Measurements from ENCODE around the gene LGALS8. TPM values are rescaled to one million over a fixed set of nuclear protein-coding genes. Genes with fewer than 3 reads are reported as not detected.

Gene LGALS8
- total and polyA plus RNA-seq, 2 of the 4 experiments (the other 2 are of a cell fraction), result 41.3 to 57.7 TPM

DNA sequence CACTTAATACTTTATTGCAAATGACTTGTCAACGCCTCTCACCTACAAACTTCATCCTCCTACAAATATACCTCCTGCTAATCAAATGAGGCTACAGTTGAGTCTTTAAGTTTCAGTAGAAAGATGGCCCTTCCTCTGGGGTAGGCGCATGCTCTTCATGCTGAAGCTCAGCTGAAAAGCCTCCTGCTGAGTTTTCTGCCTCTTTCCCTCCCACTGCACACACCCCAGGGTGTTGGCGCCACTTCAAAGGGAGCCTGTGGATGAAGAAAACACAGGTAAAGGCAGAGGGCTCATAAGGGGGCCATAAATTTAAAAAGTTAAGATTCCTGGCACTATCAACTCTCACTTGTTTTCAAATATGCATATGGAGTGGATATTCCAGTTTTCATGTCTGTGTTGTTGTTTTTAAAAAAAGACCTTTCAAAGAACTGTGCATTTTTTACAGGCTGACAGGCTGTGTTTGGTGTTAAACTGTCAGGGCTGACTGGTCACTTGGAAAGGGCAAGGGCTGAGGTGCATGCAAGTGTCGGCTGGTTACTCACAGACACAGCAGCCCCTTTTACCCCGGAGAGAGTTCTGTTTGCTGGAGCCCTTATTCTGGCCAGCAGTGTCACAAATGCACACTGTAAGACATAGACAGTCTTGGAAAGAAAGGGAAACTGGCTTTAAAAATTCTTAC is 42.9 kb upstream of the LGALS8 start:
- no peak for ATAC-seq (ENCODE audit: low read depth)
- H3K9me3 ChIP-seq (ENCODE audit: control insufficient read depth, insufficient read depth, low read length), result no peaks in the 10 kb centered on the region
- no peak overlapping the region for H2BK5ac ChIP-seq (ENCODE audit: low read depth, low read length, poor library complexity, severe bottlenecking)
- H3K27me3 ChIP-seq (ENCODE audit: control insufficient read depth, insufficient read depth, low read length), result no peaks in the 10 kb centered on the region; the same call in 1 of the 2 replicates
- H3K4me2 ChIP-seq (ENCODE audit: low read depth, low read length), result no peak overlapping the region
- no peak for TF ChIP-seq MXI1 (IDR thresholded peaks at IDR 0.05; ENCODE audit: borderline replicate concordance, low read depth, low read length)
- TF ChIP-seq BHLHE40 (IDR thresholded peaks at IDR 0.05; ENCODE audit: low read depth, low read length), result no peak
- no peak for TF ChIP-seq CHD1 (IDR thresholded peaks at IDR 0.05; ENCODE audit: low read depth, low read length)
- TF ChIP-seq NFE2L2 (IDR thresholded peaks at IDR 0.05; ENCODE audit: low read depth, low read length), result no peak
- no peak for TF ChIP-seq CEBPB (IDR thresholded peaks at IDR 0.05; ENCODE audit: low read depth, low read length)
- TF ChIP-seq FOS (IDR thresholded peaks at IDR 0.05; ENCODE audit: low read depth, low read length), result no peak
- TF ChIP-seq RFX5 (IDR thresholded peaks at IDR 0.05; ENCODE audit: low read depth, low read length), result no peak
- TF ChIP-seq MAZ (IDR thresholded peaks at IDR 0.05; ENCODE audit: borderline replicate concordance, low read depth, low read length), result no peak
- TF ChIP-seq, protein P1, sequence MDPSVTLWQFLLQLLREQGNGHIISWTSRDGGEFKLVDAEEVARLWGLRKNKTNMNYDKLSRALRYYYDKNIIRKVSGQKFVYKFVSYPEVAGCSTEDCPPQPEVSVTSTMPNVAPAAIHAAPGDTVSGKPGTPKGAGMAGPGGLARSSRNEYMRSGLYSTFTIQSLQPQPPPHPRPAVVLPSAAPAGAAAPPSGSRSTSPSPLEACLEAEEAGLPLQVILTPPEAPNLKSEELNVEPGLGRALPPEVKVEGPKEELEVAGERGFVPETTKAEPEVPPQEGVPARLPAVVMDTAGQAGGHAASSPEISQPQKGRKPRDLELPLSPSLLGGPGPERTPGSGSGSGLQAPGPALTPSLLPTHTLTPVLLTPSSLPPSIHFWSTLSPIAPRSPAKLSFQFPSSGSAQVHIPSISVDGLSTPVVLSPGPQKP (IDR thresholded peaks at IDR 0.05; ENCODE audit: borderline replicate concordance, low read depth, low read length), result no peak
- no peak for TF ChIP-seq RCOR1 (IDR thresholded peaks at IDR 0.05; ENCODE audit: insufficient replicate concordance, low read length)
- TF ChIP-seq POLR2A (IDR thresholded peaks at IDR 0.05; ENCODE audit: low read depth, low read length), result no peak
- no peak for TF ChIP-seq SMC3 (IDR thresholded peaks at IDR 0.05; ENCODE audit: low read depth, low read length)
- TF ChIP-seq, protein P2, sequence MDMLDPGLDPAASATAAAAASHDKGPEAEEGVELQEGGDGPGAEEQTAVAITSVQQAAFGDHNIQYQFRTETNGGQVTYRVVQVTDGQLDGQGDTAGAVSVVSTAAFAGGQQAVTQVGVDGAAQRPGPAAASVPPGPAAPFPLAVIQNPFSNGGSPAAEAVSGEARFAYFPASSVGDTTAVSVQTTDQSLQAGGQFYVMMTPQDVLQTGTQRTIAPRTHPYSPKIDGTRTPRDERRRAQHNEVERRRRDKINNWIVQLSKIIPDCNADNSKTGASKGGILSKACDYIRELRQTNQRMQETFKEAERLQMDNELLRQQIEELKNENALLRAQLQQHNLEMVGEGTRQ (IDR thresholded peaks at IDR 0.05; ENCODE audit: low read depth, low read length), result no peak
- TF ChIP-seq, protein P3, sequence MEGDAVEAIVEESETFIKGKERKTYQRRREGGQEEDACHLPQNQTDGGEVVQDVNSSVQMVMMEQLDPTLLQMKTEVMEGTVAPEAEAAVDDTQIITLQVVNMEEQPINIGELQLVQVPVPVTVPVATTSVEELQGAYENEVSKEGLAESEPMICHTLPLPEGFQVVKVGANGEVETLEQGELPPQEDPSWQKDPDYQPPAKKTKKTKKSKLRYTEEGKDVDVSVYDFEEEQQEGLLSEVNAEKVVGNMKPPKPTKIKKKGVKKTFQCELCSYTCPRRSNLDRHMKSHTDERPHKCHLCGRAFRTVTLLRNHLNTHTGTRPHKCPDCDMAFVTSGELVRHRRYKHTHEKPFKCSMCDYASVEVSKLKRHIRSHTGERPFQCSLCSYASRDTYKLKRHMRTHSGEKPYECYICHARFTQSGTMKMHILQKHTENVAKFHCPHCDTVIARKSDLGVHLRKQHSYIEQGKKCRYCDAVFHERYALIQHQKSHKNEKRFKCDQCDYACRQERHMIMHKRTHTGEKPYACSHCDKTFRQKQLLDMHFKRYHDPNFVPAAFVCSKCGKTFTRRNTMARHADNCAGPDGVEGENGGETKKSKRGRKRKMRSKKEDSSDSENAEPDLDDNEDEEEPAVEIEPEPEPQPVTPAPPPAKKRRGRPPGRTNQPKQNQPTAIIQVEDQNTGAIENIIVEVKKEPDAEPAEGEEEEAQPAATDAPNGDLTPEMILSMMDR (conservative IDR thresholded peaks at IDR 0.05; ENCODE audit: low read depth, low read length), result no peak
- TF ChIP-seq MAFK (IDR thresholded peaks at IDR 0.05; ENCODE audit: low read depth, low read length), result no peak
- no peaks in the 10 kb centered on the region for H4K20me1 ChIP-seq (ENCODE audit: insufficient read depth, low read length)
- no peak overlapping the region for H2AK9ac ChIP-seq (replicated peaks; ENCODE audit: low read depth, low read length, poor library complexity)
- ChIA-PET POLR2A (ENCODE audit: unreplicated experiment) (no interaction called here), CTCF (no interaction called here)
- no peak overlapping the region for H3K14ac ChIP-seq (replicated peaks; ENCODE audit: low read depth, low read length)
- H4K8ac ChIP-seq (ENCODE audit: low read depth in 2 of 2, low read length in 2 of 2), result no peak overlapping the region
- WGBS, 2 experiments (ENCODE audit: extremely low coverage in 2 of 2, insufficient read length in 1 of 2), result no CpG with 5 or more reads among the region's 5 CpGs
- H2BK15ac ChIP-seq (ENCODE audit: low read depth, low read length), result no peak overlapping the region
- no peak overlapping the region for H3K23ac ChIP-seq (ENCODE audit: low read depth, low read length)
- H3K27ac ChIP-seq (ENCODE audit: insufficient read depth, low read length), result no peak overlapping the region
- no peak overlapping the region for H2BK20ac ChIP-seq (ENCODE audit: low read depth, low read length)
- no peak overlapping the region for H4K91ac ChIP-seq (ENCODE audit: insufficient read depth, low read depth, low read length)
- H2AK5ac ChIP-seq (ENCODE audit: low read depth, low read length), result no peak overlapping the region
- intact Hi-C loops (cut with micrococcal nuclease) (no loop called here), dilution Hi-C loops (cut with HindIII; ENCODE audit: low sequenced_read_pairs, unreplicated experiment) (no loop called here), in situ Hi-C loops (cut with MboI; ENCODE audit: low sequenced_read_pairs) (loop anchor here (5.0 kb wide), 1 partner anchor 369 kb away; no protein-coding TSS in a partner anchor)
- H3K4me1 ChIP-seq (ENCODE audit: control insufficient read depth, insufficient read depth, low read length), result no peaks in the 10 kb centered on the region
- no peak overlapping the region for H3K9ac ChIP-seq (ENCODE audit: low read depth, low read length)
- no peak overlapping the region for H2AFZ ChIP-seq (replicated peaks; ENCODE audit: low read length, poor library complexity)
- H3K9me1 ChIP-seq (ENCODE audit: insufficient read depth, low read length), result no peaks in the 10 kb centered on the region
- no peak overlapping the region for H4K5ac ChIP-seq (ENCODE audit: low read depth, low read length)
- H3K4ac ChIP-seq (ENCODE audit: low read depth, low read length), result no peak overlapping the region
- H3K56ac ChIP-seq (ENCODE audit: extremely low read depth, insufficient read depth, low read length), result no peak overlapping the region
- no TSS peak for BruUV-seq (replicated peaks)
- H2BK120ac ChIP-seq (ENCODE audit: low read depth, low read length), result no peak overlapping the region
- H3K36me3 ChIP-seq (ENCODE audit: control insufficient read depth, insufficient read depth, low read length), result no peaks in the 10 kb centered on the region
- no peak overlapping the region for H3K18ac ChIP-seq (ENCODE audit: low read depth, low read length)
- no peaks in the 10 kb centered on the region for H3K79me1 ChIP-seq (ENCODE audit: low read depth in 1 of 2, low read length in 2 of 2)
- no peak for DNase-seq
- H3K4me3 ChIP-seq (ENCODE audit: insufficient read depth, low read depth, low read length), result no peak overlapping the region

Data from IMR-90 (cell line).